ENCODE measurements around the gene SLC8A2.
A peak's percentile ranks its signal among the peaks of the same experiment; 100 is the strongest.

SLC8A2 gene

GRCh38 chr19:47456721-47457474, 14.8 kb downstream of the SLC8A2 start:
- no peak for DNase-seq

DNA sequence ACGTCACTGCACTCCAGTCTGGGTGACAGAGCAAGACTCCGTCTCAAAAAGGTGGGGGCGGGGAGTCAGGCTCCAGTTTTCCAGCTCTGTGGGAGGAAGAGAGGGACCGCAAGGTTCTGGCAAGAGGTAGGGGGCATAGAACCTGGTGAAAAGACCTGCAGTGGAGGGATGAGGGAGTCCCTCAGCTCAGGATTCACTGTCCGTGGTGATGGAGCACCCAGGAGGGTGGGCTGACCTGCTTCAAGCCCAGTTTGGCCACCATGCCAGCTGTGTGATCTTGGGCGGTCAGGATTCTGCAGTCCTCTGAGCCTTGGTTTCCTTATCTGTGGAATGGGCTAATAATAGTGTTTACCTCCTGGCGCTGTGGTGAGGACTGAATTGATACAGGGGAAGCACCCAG, 21.2 kb downstream of the SLC8A2 start:
- DNase-seq, result no peak

GRCh38 chr19:47448360-47448727, 23.3 kb downstream of the SLC8A2 start:
- no peak for DNase-seq

GRCh38 chr19:47447470-47448359, 24.0 kb downstream of the SLC8A2 start:
- no peak for DNase-seq

DNA sequence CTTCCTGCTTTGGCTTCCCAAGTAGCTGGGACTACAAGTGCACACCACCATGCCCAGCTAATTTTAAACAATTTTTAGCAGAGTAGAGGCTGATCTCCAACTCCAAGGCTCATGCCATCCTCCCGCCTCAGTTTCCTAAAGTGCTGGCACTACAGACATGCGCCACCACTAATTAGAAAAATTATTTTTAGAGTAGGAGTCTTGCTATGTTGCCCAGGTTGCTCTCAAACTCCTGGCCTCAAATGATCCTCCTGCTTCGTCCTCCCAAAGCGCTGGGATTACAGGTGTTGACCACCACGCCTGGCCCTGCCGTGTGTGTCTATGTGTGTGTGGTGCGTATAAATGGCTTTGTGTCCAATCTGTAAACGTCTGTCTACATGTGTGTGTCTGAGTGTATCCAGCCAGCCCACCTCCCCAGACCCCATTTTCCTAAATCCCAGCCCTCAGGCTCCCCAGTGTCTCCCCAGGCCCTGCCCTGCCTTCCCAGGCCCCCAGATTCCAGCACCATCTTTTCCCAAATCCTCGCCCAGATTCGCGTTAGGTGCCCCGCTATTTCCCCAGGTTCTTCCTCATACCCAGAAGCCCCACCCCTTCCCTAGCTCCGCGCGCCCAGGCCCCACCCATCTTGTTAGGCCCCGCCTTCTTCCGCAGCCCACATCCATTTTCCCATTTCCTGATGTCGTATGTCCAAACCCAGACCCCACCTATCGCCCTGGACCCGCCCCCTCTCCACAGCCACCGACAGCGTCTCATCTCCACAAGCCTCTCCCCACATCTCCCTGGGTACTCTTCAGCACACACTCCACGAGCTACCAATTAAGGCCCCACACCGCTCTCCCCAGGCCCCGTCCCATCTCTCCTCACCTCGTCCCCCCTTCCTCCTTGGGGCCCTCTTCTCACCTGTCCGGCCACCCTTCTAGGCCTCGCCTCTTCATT, 24.9 kb downstream of the SLC8A2 start:
- no peak for DNase-seq

GRCh38 chr19:47445937-47446402, 25.7 kb downstream of the SLC8A2 start:
- DNase-seq, result peak; percentile 59

- no peak for DNase-seq
Observed at GRCh38 chr19:47445527-47445926, 26.2 kb downstream of the SLC8A2 start.

GRCh38 chr19:47444388-47444821, 27.3 kb downstream of the SLC8A2 start:
- DNase-seq, result no peak

DNA sequence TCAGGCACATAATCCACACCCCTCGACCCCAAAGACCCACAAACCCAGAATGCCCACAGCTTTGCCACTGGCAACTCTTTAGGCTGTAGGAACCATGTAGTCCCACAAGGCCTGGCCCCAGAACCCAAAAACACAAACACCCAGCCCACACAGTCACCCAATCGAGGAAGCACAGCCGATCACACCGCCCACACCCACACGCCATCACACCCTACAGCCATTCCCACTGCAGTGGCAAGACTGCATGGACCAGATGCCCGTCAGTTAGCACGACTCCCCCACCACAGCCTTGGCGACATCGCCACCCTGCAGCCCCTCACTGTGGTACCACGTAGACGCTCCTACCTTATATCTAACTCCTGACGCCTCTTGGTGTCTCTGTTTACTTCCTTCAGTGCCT, 28.4 kb downstream of the SLC8A2 start:
- DNase-seq, result no peak

DNA sequence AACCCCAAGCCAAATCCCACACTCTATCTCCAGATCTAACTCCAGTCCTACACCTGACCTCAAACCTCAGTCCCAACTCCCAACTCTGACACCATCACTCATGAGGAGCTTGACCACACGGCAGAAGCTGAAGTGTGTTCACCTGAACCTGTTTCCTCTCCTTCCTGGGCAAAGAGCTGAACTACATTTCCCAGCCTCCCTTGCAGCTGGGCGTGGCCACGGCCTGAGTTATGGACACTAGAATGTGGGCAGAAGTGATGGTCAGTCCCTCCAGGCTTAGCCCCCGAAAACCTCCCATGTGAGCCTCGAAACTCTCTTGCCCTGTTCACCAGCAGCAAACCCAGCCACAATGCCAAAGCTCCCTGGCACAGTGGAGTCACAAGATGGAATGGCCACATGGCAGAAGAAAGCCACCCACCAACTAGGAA, 32.9 kb downstream of the SLC8A2 start:
- DNase-seq, result no peak

- DNase-seq, result no peak
Observed at GRCh38 chr19:47437500-47437899, 34.2 kb downstream of the SLC8A2 start.

DNA sequence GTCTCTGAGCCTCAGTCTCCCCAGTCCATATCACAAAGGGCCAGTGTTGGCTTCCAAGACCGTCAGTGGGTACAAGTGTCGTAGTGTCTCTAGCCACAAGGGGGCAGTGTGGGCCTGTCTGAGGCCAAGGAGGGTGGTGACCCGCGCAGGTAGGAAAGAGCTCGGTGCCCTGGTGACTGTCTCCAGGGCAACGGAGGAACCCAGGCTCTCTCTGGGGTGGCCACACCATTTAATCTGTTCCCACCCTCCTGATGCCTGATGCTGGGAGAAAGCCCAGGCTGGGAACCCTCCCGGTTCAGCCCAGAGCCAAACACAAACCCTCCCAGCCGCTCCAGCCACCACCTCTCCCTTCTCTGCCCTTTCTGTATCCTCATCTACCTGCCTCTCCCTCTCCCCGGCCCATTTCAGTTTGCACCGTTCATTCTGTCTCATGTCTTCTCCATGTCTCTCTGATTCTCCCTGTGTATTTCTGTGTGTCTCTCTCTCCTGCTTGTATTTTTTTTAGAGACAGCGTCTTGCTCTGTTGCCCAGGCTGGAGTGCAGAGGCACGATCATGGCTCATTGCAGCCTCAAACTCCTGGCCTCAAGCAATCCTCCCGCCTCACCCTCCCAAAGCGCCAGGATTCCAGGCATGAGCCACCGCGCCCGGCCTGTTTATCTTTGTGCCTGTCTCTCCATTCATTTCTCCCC, 34.8 kb downstream of the SLC8A2 start:
- DNase-seq, result peak; percentile 45

- DNase-seq, result no peak
Observed at GRCh38 chr19:47435883-47436417, 35.7 kb downstream of the SLC8A2 start.

DNA sequence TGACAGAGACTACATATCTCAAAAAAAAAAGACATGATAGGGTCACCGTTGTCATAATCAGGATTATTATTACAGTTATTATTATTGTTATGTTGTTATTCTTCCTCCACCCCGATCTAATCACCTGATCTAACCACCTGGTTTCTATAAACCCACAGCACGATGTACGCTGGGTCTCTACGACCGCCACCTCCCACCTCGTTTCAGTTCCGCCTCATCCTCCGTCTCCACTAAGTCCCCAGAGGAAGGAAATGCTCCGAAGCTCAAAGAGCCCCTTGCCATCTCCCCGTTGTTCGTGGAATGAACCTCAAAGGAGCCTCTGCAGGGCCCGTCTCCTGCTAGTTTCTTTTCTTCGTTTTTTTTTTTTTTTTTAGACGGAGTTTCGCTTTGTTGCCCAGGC, 36.5 kb downstream of the SLC8A2 start:
- no peak for DNase-seq

DNA sequence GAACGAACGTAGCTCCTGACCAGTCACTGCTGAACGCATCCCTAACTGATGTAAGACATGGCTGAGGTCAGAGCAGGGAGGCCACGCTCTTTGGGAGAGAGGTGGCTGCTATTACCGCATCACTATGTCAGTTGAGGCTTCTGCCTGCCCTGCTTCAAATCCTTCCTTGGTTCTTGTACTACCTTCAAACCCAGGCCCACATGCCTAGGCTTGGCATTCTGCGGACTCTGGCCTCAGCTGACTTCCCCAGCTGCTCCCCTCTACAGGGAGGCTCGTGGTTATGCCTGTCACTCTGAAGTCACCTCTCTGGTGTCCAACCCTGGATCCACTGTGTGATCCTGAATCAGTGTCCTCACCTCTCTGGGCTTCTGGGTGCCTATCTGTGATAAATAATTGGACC, 37.6 kb downstream of the SLC8A2 start:
- no peak for DNase-seq

GRCh38 chr19:47433121-47433520, 38.6 kb downstream of the SLC8A2 start:
- DNase-seq, result no peak

- no peak for DNase-seq
Observed at GRCh38 chr19:47432499-47432898, 39.2 kb downstream of the SLC8A2 start.

- DNase-seq, result no peak
Observed at GRCh38 chr19:47432091-47432490, 39.6 kb downstream of the SLC8A2 start.

DNA sequence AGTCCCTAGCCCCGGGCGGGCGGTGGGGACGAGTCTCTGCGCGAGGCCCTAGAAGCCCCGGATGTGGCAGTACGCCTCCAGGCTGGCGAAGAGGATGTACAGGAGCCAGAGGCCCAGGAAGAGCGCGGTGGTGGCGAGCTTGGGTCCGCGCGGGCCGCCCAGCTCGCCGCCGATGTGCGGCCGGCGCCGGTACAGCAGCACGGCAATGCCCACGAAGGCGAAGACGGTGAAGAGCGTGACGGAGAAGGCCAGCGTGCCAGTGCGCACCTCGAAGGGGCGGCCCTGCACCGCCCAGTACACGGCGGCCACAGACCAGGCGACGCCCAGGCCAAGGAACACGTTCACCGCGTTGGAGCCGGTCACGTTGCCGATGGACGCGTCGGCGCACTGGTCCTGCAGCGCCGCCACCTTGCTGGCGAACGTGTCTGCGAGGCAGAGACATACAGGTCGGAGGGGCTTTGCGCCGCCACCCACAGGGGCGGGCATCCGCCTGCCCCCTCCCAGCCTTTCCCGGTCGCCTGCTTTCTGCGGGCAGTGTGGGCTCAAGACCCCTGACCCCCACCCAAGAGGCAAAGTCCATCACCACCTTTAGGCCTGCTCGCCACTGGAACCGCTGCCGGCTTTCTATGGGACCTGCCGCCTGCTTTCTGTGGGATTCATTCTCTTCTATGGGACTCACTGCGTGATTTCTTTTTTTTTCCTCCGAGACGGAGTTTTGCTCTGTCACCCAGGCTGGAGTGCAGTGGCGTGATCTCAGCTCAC, 41.5 kb downstream of the SLC8A2 start:
- no peak for DNase-seq

GRCh38 chr19:47429140-47429793, 42.4 kb downstream of the SLC8A2 start:
- DNase-seq, result no peak

Data from NCI-H2171 (cell line).